Chondrocyte (in vitro differentiated cells): ENCODE results near the gene GGACT. TPM values are rescaled to one million over a fixed set of nuclear protein-coding genes. Genes with fewer than 3 reads are reported as not detected.
"Not testable (repeated sequence)": the region's sequence is repeated elsewhere in the genome, so short reads cannot be mapped to it uniquely, and the experiment has no call there.

ENCODE experiments used
- DNase-seq: peaks from one replicate; pipeline ENCODE4 v3.0.0; 2021; ENCODE audit warnings: mixed read lengths, low spot score
- H3K27ac Mint-ChIP-seq: one replicate; pipeline ENCODE4 v1.8.0; 2021; ENCODE audit warnings: mild to moderate bottlenecking, moderate library complexity, mixed read lengths; ENCODE audit not compliant: unreplicated experiment
- H3K27me3 Mint-ChIP-seq: 2 replicates; pipeline ENCODE4 v1.8.0; 2021; ENCODE audit warnings: low read depth, mixed read lengths
- H3K36me3 Mint-ChIP-seq: 2 replicates; pipeline ENCODE4 v1.8.0; 2021; ENCODE audit warnings: low read depth, mixed read lengths
- H3K4me1 Mint-ChIP-seq: 2 replicates; pipeline ENCODE4 v1.8.0; 2021; ENCODE audit warnings: low read depth, mild to moderate bottlenecking, mixed read lengths
- H3K4me3 Mint-ChIP-seq: one replicate; pipeline ENCODE4 v1.8.0; 2021; ENCODE audit warnings: mild to moderate bottlenecking, moderate library complexity, mixed read lengths; ENCODE audit not compliant: unreplicated experiment
- H3K9me3 Mint-ChIP-seq: 2 replicates; pipeline ENCODE4 v1.8.0; 2021; ENCODE audit warnings: low read depth, mixed read lengths
- CTCF ChIP-seq: fragments of 200-600 bp; sonication (generic); IDR thresholded peaks from 2 replicates; pipeline ENCODE4 v1.5.0; 2021; ENCODE audit warnings: antibody characterized with exemption, mild to moderate bottlenecking, moderate library complexity
- total RNA-seq: library from RNA; stranded (reverse); gene quantifications from 3 replicates; pipeline ENCODE4 v1.2.1, GENCODE V29; 2021

The GGACT gene
- total RNA-seq, 1 donor from 2014 or later = 11.3 TPM

GRCh38 chr13:100620792-100621191, 32.2 kb upstream of the GGACT start:
- H3K4me1 Mint-ChIP-seq = peaks cover 5% of the 10 kb centered on the region
- no peaks in the 10 kb centered on the region for H3K9me3 Mint-ChIP-seq
- TF ChIP-seq CTCF = no peak
- no peaks in the 10 kb centered on the region for H3K27me3 Mint-ChIP-seq
- peaks cover 11% of the 10 kb centered on the region for H3K36me3 Mint-ChIP-seq
- H3K4me3 Mint-ChIP-seq = no peak overlapping the region
- no peak for DNase-seq
- no peak overlapping the region for H3K27ac Mint-ChIP-seq

- DNase-seq = no peak
- Mint-ChIP-seq H3K9me3 (no peaks in the 10 kb centered on the region), H3K27me3 (no peaks in the 10 kb centered on the region), H3K4me3 (no peak overlapping the region), H3K27ac (no peak overlapping the region), H3K4me1 (no peaks in the 10 kb centered on the region), H3K36me3 (peaks cover 10% of the 10 kb centered on the region)
- TF ChIP-seq CTCF = no peak
Measured at GRCh38 chr13:100619940-100620339, 31.4 kb upstream of the GGACT start.

DNA sequence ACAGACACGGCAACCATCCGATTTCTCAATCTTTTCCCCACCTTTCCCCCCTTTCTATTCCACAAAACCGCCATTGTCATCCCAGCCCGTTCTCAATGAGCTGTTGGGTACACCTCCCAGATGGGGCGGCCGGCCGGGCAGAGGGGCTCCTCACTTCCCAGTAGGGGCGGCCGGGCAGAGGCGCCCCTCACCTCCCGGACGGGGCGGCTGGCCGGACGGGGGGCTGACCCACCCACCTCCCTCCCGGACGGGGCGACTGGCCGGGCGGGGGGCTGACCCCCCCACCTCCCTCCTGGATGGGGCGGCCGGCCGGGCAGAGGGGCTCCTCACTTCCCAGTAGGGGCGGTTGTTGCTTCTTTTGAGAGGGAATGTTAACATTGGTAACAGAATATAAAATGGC, 30.3 kb upstream of the GGACT start:
- not testable (repeated sequence) for H3K4me3 Mint-ChIP-seq, H3K27ac Mint-ChIP-seq, H3K36me3 Mint-ChIP-seq, H3K4me1 Mint-ChIP-seq, H3K9me3 Mint-ChIP-seq, H3K27me3 Mint-ChIP-seq, DNase-seq

GRCh38 chr13:100613031-100613430, 24.4 kb upstream of the GGACT start:
- no peak for TF ChIP-seq CTCF
- H3K9me3 Mint-ChIP-seq = no peaks in the 10 kb centered on the region
- H3K4me1 Mint-ChIP-seq = no peaks in the 10 kb centered on the region
- H3K27ac Mint-ChIP-seq = no peak overlapping the region
- no peak overlapping the region for H3K4me3 Mint-ChIP-seq
- H3K36me3 Mint-ChIP-seq = peaks cover 7% of the 10 kb centered on the region
- no peaks in the 10 kb centered on the region for H3K27me3 Mint-ChIP-seq
- no peak for DNase-seq

- Mint-ChIP-seq H3K4me3 (no peak overlapping the region), H3K9me3 (no peaks in the 10 kb centered on the region), H3K27ac (no peak overlapping the region), H3K27me3 (no peaks in the 10 kb centered on the region), H3K36me3 (peaks cover 11% of the 10 kb centered on the region), H3K4me1 (no peaks in the 10 kb centered on the region)
- TF ChIP-seq CTCF = no peak
- no peak for DNase-seq
Measured at GRCh38 chr13:100611678-100612492, 23.3 kb upstream of the GGACT start.
